ENCODE measurements around the gene TMED10. TPM values are rescaled to one million over a fixed set of nuclear protein-coding genes. Genes with fewer than 3 reads are reported as not detected.
"Not testable (repeated sequence)": the region's sequence is repeated elsewhere in the genome, so short reads cannot be mapped to it uniquely, and the experiment has no call there.

Gene TMED10
- total RNA-seq, 4 donors from 2014 or later: 58.6 to 181 (median 115) TPM

DNA sequence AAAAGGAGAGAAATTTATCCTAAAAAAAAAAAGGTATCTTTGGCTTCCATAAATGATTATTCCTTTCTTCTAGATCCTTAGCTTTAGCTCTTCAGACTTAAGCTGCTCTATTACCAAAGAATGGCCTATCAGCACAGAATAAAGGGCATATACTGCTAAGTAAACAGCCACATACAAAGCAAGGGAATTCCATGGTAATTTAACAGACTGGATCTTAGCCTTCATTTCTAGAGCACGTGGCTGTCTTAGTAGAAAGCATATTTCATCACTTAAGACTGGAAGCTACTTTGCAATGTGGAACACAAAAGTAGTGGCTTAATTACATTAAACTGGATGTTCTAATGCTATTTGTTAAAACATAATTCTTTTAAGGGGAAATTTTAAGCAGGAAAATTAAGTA is 23.1 kb downstream of the TMED10 start:
- Histone ChIP-seq H3K9me3 (no peaks in the 10 kb centered on the region), H3K4me3 (no peak overlapping the region), H3K4me1 (no peaks in the 10 kb centered on the region), H3K36me3 (peaks cover 0 to 24% (median 0%) of the 10 kb centered on the region in 3 donors), H3K27ac (no peak overlapping the region), H3K27me3 (no peaks in the 10 kb centered on the region)
- TF ChIP-seq, protein P1, sequence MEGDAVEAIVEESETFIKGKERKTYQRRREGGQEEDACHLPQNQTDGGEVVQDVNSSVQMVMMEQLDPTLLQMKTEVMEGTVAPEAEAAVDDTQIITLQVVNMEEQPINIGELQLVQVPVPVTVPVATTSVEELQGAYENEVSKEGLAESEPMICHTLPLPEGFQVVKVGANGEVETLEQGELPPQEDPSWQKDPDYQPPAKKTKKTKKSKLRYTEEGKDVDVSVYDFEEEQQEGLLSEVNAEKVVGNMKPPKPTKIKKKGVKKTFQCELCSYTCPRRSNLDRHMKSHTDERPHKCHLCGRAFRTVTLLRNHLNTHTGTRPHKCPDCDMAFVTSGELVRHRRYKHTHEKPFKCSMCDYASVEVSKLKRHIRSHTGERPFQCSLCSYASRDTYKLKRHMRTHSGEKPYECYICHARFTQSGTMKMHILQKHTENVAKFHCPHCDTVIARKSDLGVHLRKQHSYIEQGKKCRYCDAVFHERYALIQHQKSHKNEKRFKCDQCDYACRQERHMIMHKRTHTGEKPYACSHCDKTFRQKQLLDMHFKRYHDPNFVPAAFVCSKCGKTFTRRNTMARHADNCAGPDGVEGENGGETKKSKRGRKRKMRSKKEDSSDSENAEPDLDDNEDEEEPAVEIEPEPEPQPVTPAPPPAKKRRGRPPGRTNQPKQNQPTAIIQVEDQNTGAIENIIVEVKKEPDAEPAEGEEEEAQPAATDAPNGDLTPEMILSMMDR (IDR thresholded peaks at IDR 0.05): no peak
- TF ChIP-seq POLR2A (IDR thresholded peaks at IDR 0.05): no peak
- DNase-seq: no peak

GRCh38 chr14:75151851-75152250 is 24.6 kb downstream of the TMED10 start:
- TF ChIP-seq, protein P1 (IDR thresholded peaks at IDR 0.05): no peak
- no peak for TF ChIP-seq POLR2A (IDR thresholded peaks at IDR 0.05)
- H3K4me1 ChIP-seq: no peaks in the 10 kb centered on the region
- H3K27ac ChIP-seq: no peak overlapping the region
- no peaks in the 10 kb centered on the region for H3K9me3 ChIP-seq
- no peak for DNase-seq
- H3K36me3 ChIP-seq: peaks cover 0 to 24% (median 0%) of the 10 kb centered on the region in 3 donors
- H3K27me3 ChIP-seq: no peaks in the 10 kb centered on the region
- no peak overlapping the region for H3K4me3 ChIP-seq

- peaks cover 0 to 31% (median 0%) of the 10 kb centered on the region in 3 donors for H3K36me3 ChIP-seq
Observed at GRCh38 chr14:75150637-75151036, 25.8 kb downstream of the TMED10 start.

GRCh38 chr14:75150150-75150549 is 26.3 kb downstream of the TMED10 start:
- no peaks in the 10 kb centered on the region for H3K9me3 ChIP-seq
- H3K36me3 ChIP-seq: peaks cover 0 to 31% (median 0%) of the 10 kb centered on the region in 3 donors
- H3K27ac ChIP-seq: peak overlapping the region in 2 of 4 donors; percentile 14 to 71
- H3K4me1 ChIP-seq: peaks cover 0 to 6% (median 0%) of the 10 kb centered on the region in 4 donors
- TF ChIP-seq POLR2A (IDR thresholded peaks at IDR 0.05): no peak
- TF ChIP-seq, protein P1 (IDR thresholded peaks at IDR 0.05): no peak
- H3K27me3 ChIP-seq: no peaks in the 10 kb centered on the region
- H3K4me3 ChIP-seq: no peak overlapping the region
- DNase-seq: no peak

More at GRCh38 chr14:75150637-75151036, 25.8 kb downstream of the TMED10 start:
- H3K9me3 ChIP-seq, H3K27me3 ChIP-seq, H3K4me1 ChIP-seq, DNase-seq, H3K4me3 ChIP-seq: not testable (repeated sequence)
- H3K27ac ChIP-seq: peak overlapping the region in 1 of 4 donors; percentile 22

DNA sequence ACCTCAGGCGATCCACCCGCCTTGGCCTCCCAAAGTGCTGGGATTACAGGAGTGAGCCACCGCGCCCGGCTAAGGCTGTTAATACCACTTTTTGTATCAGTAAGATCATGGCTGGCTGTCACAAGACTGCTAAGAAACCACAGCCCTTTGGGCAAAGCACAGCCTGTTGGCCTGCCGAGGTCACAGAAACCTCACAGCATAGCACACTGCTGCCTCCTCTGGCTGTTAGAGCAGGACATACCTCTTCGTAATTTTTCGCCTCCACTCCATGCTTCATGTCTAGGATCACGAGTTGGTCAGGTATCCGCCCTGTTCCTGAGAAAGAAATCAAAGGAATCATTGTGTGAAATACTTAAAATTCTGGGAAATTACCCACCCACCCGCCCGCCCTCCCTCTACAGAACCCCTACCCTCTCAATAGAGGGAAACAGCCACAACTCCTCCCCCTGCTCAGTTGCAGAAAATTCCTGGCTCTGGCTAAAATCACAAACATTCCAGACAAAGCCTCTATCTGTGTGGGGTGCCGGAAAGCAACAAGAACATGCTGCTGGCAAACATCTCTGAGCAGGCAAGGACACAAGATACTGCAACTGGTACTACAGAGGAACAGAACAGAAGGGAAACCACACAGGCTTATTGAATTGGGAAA is 28.9 kb downstream of the TMED10 start:
- Histone ChIP-seq H3K4me1 (peaks cover 0 to 27% (median 0%) of the 10 kb centered on the region in 4 donors), H3K27me3 (no peaks in the 10 kb centered on the region), H3K27ac (peak overlapping the region; percentile 33 to 87 (median 78)), H3K36me3 (peaks cover 0 to 31% (median 0%) of the 10 kb centered on the region in 3 donors), H3K9me3 (no peaks in the 10 kb centered on the region), H3K4me3 (no peak overlapping the region)
- DNase-seq: peak in 2 of 3 donors; percentile 28 to 75
- TF ChIP-seq, protein P1 (IDR thresholded peaks at IDR 0.05): peak in 4 of 6 experiments; percentile 6 to 40 (median 34)
- no peak for TF ChIP-seq POLR2A (IDR thresholded peaks at IDR 0.05)

DNA sequence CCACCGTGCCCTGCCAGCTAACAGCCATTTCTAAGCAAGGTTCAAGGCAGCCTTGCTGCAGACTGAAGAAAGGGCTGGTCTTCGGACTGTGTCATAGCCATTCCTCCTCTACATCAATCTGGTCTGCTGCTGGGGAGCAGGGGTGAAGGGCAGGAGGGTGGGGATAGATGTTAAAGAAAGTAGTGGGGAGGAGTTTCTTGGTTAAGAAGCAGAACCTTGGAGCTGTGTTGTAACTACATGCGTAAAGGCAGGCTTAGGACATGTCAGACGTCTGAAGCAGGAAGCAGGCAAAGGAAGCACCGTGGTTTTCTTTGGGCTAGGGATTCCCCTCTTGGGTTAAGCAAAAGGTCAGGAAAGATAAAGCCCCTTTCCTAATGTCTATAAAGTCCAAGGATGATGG is 31.5 kb downstream of the TMED10 start:
- Histone ChIP-seq H3K4me1 (peaks cover 0 to 32% (median 0%) of the 10 kb centered on the region in 4 donors), H3K4me3 (no peak overlapping the region), H3K9me3 (no peaks in the 10 kb centered on the region), H3K27me3 (no peaks in the 10 kb centered on the region), H3K27ac (peak overlapping the region; percentile 4 to 75 (median 51)), H3K36me3 (peaks cover 0 to 13% (median 0%) of the 10 kb centered on the region in 3 donors)
- DNase-seq: no peak
- TF ChIP-seq, protein P1 (IDR thresholded peaks at IDR 0.05): no peak
- no peak for TF ChIP-seq POLR2A (IDR thresholded peaks at IDR 0.05)
